Adrenal gland (tissue), 5 donors: Measurements from ENCODE around the gene MAPT.

Experiments used
- POLR2A ChIP-seq, 2 donors: fragments of 450-650 bp; IDR thresholded peaks; one replicate each; pipeline ENCODE4 v1.6.1; 2017; ENCODE audit warnings: antibody characterized with exemption in 2 of 2, mild to moderate bottlenecking in 2 of 2, moderate library complexity in 1 of 2
- TF ChIP-seq, protein P1 (sequence below), 6 experiments: fragments of 450-650 bp in 4 of 6; fragments of 200-600 bp in 2 of 6; sonication (generic) in 1 of 6; IDR thresholded peaks; 1 replicate in 5 of 6; 2 replicates in 1 of 6; pipeline versions ENCODE4 v1.5.1 to v1.8.0; 2016 to 2021; ENCODE audit warnings: antibody characterized with exemption in 6 of 6, mild to moderate bottlenecking in 2 of 6, moderate library complexity in 1 of 6
- donor health status: DM: no; HTN: no; CAD: no.

DNA sequence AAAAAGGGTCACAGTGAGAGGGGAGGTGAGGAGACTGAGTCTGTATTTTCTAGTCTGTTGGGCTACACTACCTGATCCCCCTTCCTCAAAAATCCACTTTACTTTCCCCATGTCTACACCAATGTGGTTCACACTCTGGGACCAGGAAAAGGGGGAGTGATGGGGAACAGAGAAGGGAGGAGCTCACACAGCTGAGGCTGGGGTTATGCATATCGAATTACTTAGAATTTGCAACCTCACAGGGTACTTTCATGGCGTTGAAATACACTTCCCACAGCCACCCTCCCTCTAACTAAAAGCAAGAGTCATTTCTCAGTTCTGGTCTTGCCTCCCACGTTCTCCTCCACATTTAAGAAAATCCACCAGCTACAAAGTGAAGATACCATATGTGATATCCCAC lies 14.1 kb downstream of the MAPT start:
- no peak for TF ChIP-seq POLR2A (IDR thresholded peaks at IDR 0.05)
- TF ChIP-seq, protein P1, sequence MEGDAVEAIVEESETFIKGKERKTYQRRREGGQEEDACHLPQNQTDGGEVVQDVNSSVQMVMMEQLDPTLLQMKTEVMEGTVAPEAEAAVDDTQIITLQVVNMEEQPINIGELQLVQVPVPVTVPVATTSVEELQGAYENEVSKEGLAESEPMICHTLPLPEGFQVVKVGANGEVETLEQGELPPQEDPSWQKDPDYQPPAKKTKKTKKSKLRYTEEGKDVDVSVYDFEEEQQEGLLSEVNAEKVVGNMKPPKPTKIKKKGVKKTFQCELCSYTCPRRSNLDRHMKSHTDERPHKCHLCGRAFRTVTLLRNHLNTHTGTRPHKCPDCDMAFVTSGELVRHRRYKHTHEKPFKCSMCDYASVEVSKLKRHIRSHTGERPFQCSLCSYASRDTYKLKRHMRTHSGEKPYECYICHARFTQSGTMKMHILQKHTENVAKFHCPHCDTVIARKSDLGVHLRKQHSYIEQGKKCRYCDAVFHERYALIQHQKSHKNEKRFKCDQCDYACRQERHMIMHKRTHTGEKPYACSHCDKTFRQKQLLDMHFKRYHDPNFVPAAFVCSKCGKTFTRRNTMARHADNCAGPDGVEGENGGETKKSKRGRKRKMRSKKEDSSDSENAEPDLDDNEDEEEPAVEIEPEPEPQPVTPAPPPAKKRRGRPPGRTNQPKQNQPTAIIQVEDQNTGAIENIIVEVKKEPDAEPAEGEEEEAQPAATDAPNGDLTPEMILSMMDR (IDR thresholded peaks at IDR 0.05) = no peak
